GM21381 (cell line): ENCODE data around the gene SSBP2.
"Not testable (repeated sequence)": the region's sequence is repeated elsewhere in the genome, so short reads cannot be mapped to it uniquely, and the experiment has no call there.

Experiments
- ATAC-seq: cut with Tn5 transposase; IDR thresholded peaks from one replicate; pipeline ENCODE4 v1.9.1; 2021; ENCODE audit warnings: mild to moderate bottlenecking, moderate library complexity; ENCODE audit not compliant: unreplicated experiment

The SSBP2 gene

GRCh38 chr5:81740758-81741157 lies 10.1 kb downstream of the SSBP2 start:
- ATAC-seq = no peak

- no peak for ATAC-seq
These were observed 11.6 kb downstream of the SSBP2 start for GRCh38 chr5:81739291-81739690.

GRCh38 chr5:81729276-81729675 lies 21.6 kb downstream of the SSBP2 start:
- no peak for ATAC-seq

- ATAC-seq = no peak
These were observed 22.6 kb downstream of the SSBP2 start for GRCh38 chr5:81728301-81728700.

- no peak for ATAC-seq
These were observed 24.6 kb downstream of the SSBP2 start for GRCh38 chr5:81726297-81726696.

GRCh38 chr5:81724571-81724970 lies 26.3 kb downstream of the SSBP2 start:
- ATAC-seq = no peak

GRCh38 chr5:81724108-81724507 lies 26.8 kb downstream of the SSBP2 start:
- ATAC-seq = no peak

- no peak for ATAC-seq
These were observed 29.8 kb downstream of the SSBP2 start for GRCh38 chr5:81721049-81721448.

- ATAC-seq = no peak
These were observed 31.1 kb downstream of the SSBP2 start for GRCh38 chr5:81719743-81720345.

- ATAC-seq = no peak
These were observed 32.6 kb downstream of the SSBP2 start for GRCh38 chr5:81718300-81718699.

- ATAC-seq = no peak
These were observed 33.0 kb downstream of the SSBP2 start for GRCh38 chr5:81717860-81718259.

GRCh38 chr5:81717226-81717625 lies 33.7 kb downstream of the SSBP2 start:
- ATAC-seq = no peak

GRCh38 chr5:81714076-81714475 lies 36.8 kb downstream of the SSBP2 start:
- ATAC-seq = not testable (repeated sequence)

- ATAC-seq = no peak
These were observed 42.0 kb downstream of the SSBP2 start for GRCh38 chr5:81708889-81709288.

GRCh38 chr5:81703840-81704239 lies 47.1 kb downstream of the SSBP2 start:
- ATAC-seq = no peak

- ATAC-seq = no peak
These were observed 50.7 kb downstream of the SSBP2 start for GRCh38 chr5:81700166-81700565.

- no peak for ATAC-seq
These were observed 52.1 kb downstream of the SSBP2 start for GRCh38 chr5:81698813-81699212.

GRCh38 chr5:81696418-81697397 lies 54.2 kb downstream of the SSBP2 start:
- ATAC-seq = no peak

GRCh38 chr5:81694726-81695125 lies 56.2 kb downstream of the SSBP2 start:
- no peak for ATAC-seq

- no peak for ATAC-seq
These were observed 62.7 kb downstream of the SSBP2 start for GRCh38 chr5:81688215-81688614.

GRCh38 chr5:81687292-81687691 lies 63.6 kb downstream of the SSBP2 start:
- ATAC-seq = no peak

- no peak for ATAC-seq
These were observed 65.4 kb downstream of the SSBP2 start for GRCh38 chr5:81685471-81685870.
